B cell (primary cell): ENCODE results near the gene TMC6. TPM values are rescaled to one million over a fixed set of nuclear protein-coding genes. Genes with fewer than 3 reads are reported as not detected.
"Not testable (repeated sequence)": the region's sequence is repeated elsewhere in the genome, so short reads cannot be mapped to it uniquely, and the experiment has no call there.

Experiments
- ATAC-seq: fragments of 200-7000 bp; cut with Tn5 transposase; one replicate; pipeline ENCODE4 v1.10.0; 2021; ENCODE audit warnings: low read depth, mild to moderate bottlenecking, moderate number of reproducible peaks, moderate library complexity
- CTCF ChIA-PET: fragments of 350-600 bp; sonication (Branson Sonifier 250); formaldehyde crosslinking; loops from one replicate; lab custom pipeline; 2021; ENCODE audit warnings: antibody characterized with exemption, inconsistent platforms; lab: Charles Lee
- POLR2A ChIA-PET: fragments of 350-600 bp; sonication (Branson Sonifier 250); formaldehyde crosslinking; loops from one replicate; lab custom pipeline; 2021; ENCODE audit warnings: antibody characterized with exemption; lab: Charles Lee
- DNase-seq: peaks from one replicate; pipeline ENCODE4 v3.0.0; 2013
- H2AFZ ChIP-seq: 2 replicates; pipeline ENCODE4 v1.6.1; 2012; ENCODE audit warnings: mild to moderate bottlenecking, low read depth, low read length; ENCODE audit not compliant: insufficient read depth, poor library complexity, severe bottlenecking
- H3K27ac ChIP-seq, 2 donors: 1 replicate in 1 of 2; 2 replicates in 1 of 2; pipeline ENCODE4 v1.5.1; 2012 to 2013; ENCODE audit warnings: low read length in 2 of 2, mild to moderate bottlenecking in 2 of 2, moderate library complexity in 1 of 2
- H3K27me3 ChIP-seq, 4 experiments: fragments of 200-600 bp in 1 of 4; sonication (generic) in 1 of 4; replicated peaks in 1 of 4; 1 replicate in 2 of 4; 2 replicates in 2 of 4; pipeline versions ENCODE4 v1.6.1 to v1.7.0; 2013 to 2016; ENCODE audit warnings: low read length in 3 of 4, mild to moderate bottlenecking in 2 of 4, mixed read lengths in 1 of 4, moderate library complexity in 1 of 4; ENCODE audit not compliant: insufficient read depth in 4 of 4, control insufficient read depth in 3 of 4; ENCODE audit errors: control extremely low read depth in 1 of 4
- H3K36me3 ChIP-seq, 2 experiments: replicated peaks in 1 of 2; 1 replicate in 1 of 2; 2 replicates in 1 of 2; pipeline versions ENCODE4 v1.6.1 to v1.7.1; 2013; ENCODE audit warnings: low read length in 1 of 2; ENCODE audit not compliant: insufficient read depth in 2 of 2, control insufficient read depth in 1 of 2; ENCODE audit errors: control extremely low read depth in 1 of 2, extremely low read depth in 1 of 2
- H3K4me1 ChIP-seq, 2 donors: fragments of 200-600 bp in 1 of 2; sonication (generic) in 1 of 2; 1 replicate in 1 of 2; 2 replicates in 1 of 2; pipeline versions ENCODE4 v1.5.1 to v1.6.1; 2013 to 2017; ENCODE audit warnings: low read length in 2 of 2; ENCODE audit not compliant: control insufficient read depth in 2 of 2, insufficient read depth in 2 of 2
- H3K4me2 ChIP-seq: replicated peaks from 2 replicates; pipeline ENCODE3; 2012; ENCODE audit warnings: mild to moderate bottlenecking, low read depth, low read length; ENCODE audit not compliant: poor library complexity, severe bottlenecking
- H3K4me3 ChIP-seq, 5 experiments: fragments of 200-600 bp in 1 of 5; sonication (generic) in 1 of 5; 1 replicate in 3 of 5; 2 replicates in 2 of 5; pipeline versions ENCODE4 v1.5.1 to v1.7.0; 2011 to 2016; ENCODE audit warnings: low read length in 4 of 5, mild to moderate bottlenecking in 4 of 5, low read depth in 2 of 5, control low read depth in 1 of 5, moderate library complexity in 1 of 5; ENCODE audit not compliant: insufficient read depth in 1 of 5; ENCODE audit errors: control extremely low read depth in 1 of 5, extremely low read depth in 1 of 5
- H3K79me2 ChIP-seq: fragments of 200-600 bp; sonication (generic); one replicate; pipeline ENCODE4 v1.6.0; 2016; ENCODE audit warnings: low read length; ENCODE audit not compliant: control insufficient read depth, insufficient read depth
- H3K9ac ChIP-seq: fragments of 200-600 bp; sonication (generic); 2 replicates; pipeline ENCODE4 v1.6.1; 2017; ENCODE audit warnings: mild to moderate bottlenecking, low read length, moderate library complexity
- H3K9me3 ChIP-seq, 3 donors: one replicate each; pipeline versions ENCODE4 v1.6.1 to v1.7.1; 2013; ENCODE audit warnings: low read length in 2 of 3; ENCODE audit not compliant: control insufficient read depth in 2 of 3, insufficient read depth in 1 of 3; ENCODE audit errors: control extremely low read depth in 1 of 3
- H4K20me1 ChIP-seq: 2 replicates; pipeline ENCODE4 v1.6.0; 2012; ENCODE audit warnings: mild to moderate bottlenecking, low read length; ENCODE audit not compliant: insufficient read depth, control insufficient read depth, poor library complexity, severe bottlenecking
- H3K27ac Mint-ChIP-seq: one replicate; pipeline ENCODE4 v1.8.0; 2021; ENCODE audit warnings: mixed read lengths
- H3K27me3 Mint-ChIP-seq: one replicate; pipeline ENCODE4 v1.8.0; 2021; ENCODE audit warnings: mixed read lengths
- H3K4me1 Mint-ChIP-seq: one replicate; pipeline ENCODE4 v1.8.0; 2021; ENCODE audit warnings: mixed read lengths
- H3K4me3 Mint-ChIP-seq: one replicate; pipeline ENCODE4 v1.8.0; 2021; ENCODE audit warnings: mixed read lengths
- H3K9me3 Mint-ChIP-seq: one replicate; pipeline ENCODE4 v1.8.0; 2022; ENCODE audit warnings: mixed read lengths; ENCODE audit not compliant: insufficient read depth
- EZH2 ChIP-seq: IDR thresholded peaks from 2 replicates; pipeline ENCODE4 v1.6.1; 2012; ENCODE audit warnings: borderline replicate concordance, low read depth, mild to moderate bottlenecking, moderate library complexity, low read length; ENCODE audit not compliant: insufficient read depth, poor library complexity, severe bottlenecking
- WGBS: methylation state at CpG from one replicate; pipeline ENCODE4 v1.1.5; 2013; ENCODE audit warnings: missing lambda C conversion rate; ENCODE audit not compliant: insufficient coverage; 5-methylcytosine and 5-hydroxymethylcytosine counted together
- intact Hi-C: fragments of 100-400 bp; cut with micrococcal nuclease; formaldehyde crosslinking; loops from one replicate; pipeline ENCODE4 v1.10.0; 2022
- polyA plus RNA-seq: library from polyadenylated mRNA; depleted of rRNA; stranded (reverse); fragments of >200 nt; gene quantifications from 2 replicates; pipeline ENCODE4 v1.2.3, GENCODE V29; 2012
- total RNA-seq, 2 donors: library from RNA; stranded (reverse); fragments of 120-200 nt in 1 of 2; gene quantifications; 1 replicate in 1 of 2; 2 replicates in 1 of 2; pipeline versions ENCODE4 v1.2.3 to v1.2.4, GENCODE V29; 2013 to 2022
- TF ChIP-seq, protein P1 (sequence below): fragments of 200-600 bp; IDR thresholded peaks from one replicate; pipeline ENCODE4 v1.8.0; 2022; ENCODE audit warnings: antibody characterized with exemption, mild to moderate bottlenecking

TMC6 gene
- total and polyA plus RNA-seq, 2 donors (not counting 1 experiment from before 2014, with no cell fraction given) = 374 to 891 TPM

- H3K9me3 Mint-ChIP-seq = no peaks in the 10 kb centered on the region
- H4K20me1 ChIP-seq = no peaks in the 10 kb centered on the region
- H3K27ac ChIP-seq = no peak overlapping the region
- DNase-seq (no peak), ATAC-seq (no peak)
- H3K4me3 Mint-ChIP-seq = no peak overlapping the region
- TF ChIP-seq, protein P1, sequence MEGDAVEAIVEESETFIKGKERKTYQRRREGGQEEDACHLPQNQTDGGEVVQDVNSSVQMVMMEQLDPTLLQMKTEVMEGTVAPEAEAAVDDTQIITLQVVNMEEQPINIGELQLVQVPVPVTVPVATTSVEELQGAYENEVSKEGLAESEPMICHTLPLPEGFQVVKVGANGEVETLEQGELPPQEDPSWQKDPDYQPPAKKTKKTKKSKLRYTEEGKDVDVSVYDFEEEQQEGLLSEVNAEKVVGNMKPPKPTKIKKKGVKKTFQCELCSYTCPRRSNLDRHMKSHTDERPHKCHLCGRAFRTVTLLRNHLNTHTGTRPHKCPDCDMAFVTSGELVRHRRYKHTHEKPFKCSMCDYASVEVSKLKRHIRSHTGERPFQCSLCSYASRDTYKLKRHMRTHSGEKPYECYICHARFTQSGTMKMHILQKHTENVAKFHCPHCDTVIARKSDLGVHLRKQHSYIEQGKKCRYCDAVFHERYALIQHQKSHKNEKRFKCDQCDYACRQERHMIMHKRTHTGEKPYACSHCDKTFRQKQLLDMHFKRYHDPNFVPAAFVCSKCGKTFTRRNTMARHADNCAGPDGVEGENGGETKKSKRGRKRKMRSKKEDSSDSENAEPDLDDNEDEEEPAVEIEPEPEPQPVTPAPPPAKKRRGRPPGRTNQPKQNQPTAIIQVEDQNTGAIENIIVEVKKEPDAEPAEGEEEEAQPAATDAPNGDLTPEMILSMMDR = no peak
- no peak for TF ChIP-seq EZH2
- H3K4me1 Mint-ChIP-seq = peaks cover 2% of the 10 kb centered on the region
- peaks cover 0 to 84% of the 10 kb centered on the region in 2 experiments for H3K36me3 ChIP-seq
- H3K79me2 ChIP-seq = no peaks in the 10 kb centered on the region
- H3K9ac ChIP-seq = no peak overlapping the region
- H3K4me1 ChIP-seq = no peaks in the 10 kb centered on the region
- H3K4me3 ChIP-seq = no peak overlapping the region
- no peak overlapping the region for H2AFZ ChIP-seq
- ChIA-PET POLR2A (no interaction called here), CTCF (interaction anchor here (1.1 kb wide), 1 partner anchor 12 kb away, joined by 4 read pairs; no protein-coding TSS in a partner anchor)
- H3K27me3 Mint-ChIP-seq = no peaks in the 10 kb centered on the region
- H3K27ac Mint-ChIP-seq = no peak overlapping the region
- intact Hi-C loops = no loop called here
- no peak overlapping the region for H3K4me2 ChIP-seq
- no peaks in the 10 kb centered on the region for H3K9me3 ChIP-seq
- no peaks in the 10 kb centered on the region for H3K27me3 ChIP-seq
- 100% methylated on average over 1 of the region's 3 CpGs for WGBS
Measured at GRCh38 chr17:78072961-78073360, 55.6 kb downstream of the TMC6 start.

DNA sequence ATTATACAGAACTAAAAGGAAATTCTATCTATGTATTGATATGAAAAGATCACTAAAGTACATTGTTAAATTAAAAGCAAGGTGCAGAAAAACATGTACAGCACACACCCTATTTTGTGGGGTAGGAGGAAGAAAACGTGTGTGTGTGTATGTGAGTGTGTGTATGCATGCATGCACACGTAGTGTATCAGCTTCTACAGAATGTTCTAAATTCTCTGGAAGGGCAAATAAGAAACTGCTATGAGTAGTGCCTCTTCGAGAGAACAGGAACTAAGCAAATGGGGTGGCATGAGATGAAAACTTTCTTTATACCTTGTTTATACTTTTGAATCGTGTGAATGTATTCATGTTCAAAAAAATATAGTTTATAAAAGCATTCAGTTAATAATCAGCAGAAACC lies 58.9 kb downstream of the TMC6 start:
- DNase-seq = no peak
- Mint-ChIP-seq H3K27me3 (no peaks in the 10 kb centered on the region), H3K4me1 (peaks cover 2% of the 10 kb centered on the region), H3K9me3 (no peaks in the 10 kb centered on the region), H3K4me3 (no peak overlapping the region), H3K27ac (no peak overlapping the region)
- H3K4me1 ChIP-seq = no peaks in the 10 kb centered on the region
- TF ChIP-seq, protein P1 = no peak
- TF ChIP-seq EZH2 = no peak
- ATAC-seq = no peak
- no peak overlapping the region for H3K4me2 ChIP-seq
- H3K9me3 ChIP-seq = no peaks in the 10 kb centered on the region
- H3K27me3 ChIP-seq = no peaks in the 10 kb centered on the region
- intact Hi-C loops = no loop called here
- H3K36me3 ChIP-seq = peaks cover 2 to 74% of the 10 kb centered on the region in 2 experiments
- H3K79me2 ChIP-seq = no peaks in the 10 kb centered on the region
- no peak overlapping the region for H2AFZ ChIP-seq
- no peak overlapping the region for H3K27ac ChIP-seq
- ChIA-PET POLR2A (no interaction called here), CTCF (interaction anchor here (0.5 to 1.7 kb wide), 3 partner anchors 15 to 65 kb away, joined by 3 read pairs; no protein-coding TSS in a partner anchor)
- 78% methylated on average over 1 of the region's 4 CpGs for WGBS
- H4K20me1 ChIP-seq = no peaks in the 10 kb centered on the region
- no peak overlapping the region for H3K4me3 ChIP-seq
- no peak overlapping the region for H3K9ac ChIP-seq

DNA sequence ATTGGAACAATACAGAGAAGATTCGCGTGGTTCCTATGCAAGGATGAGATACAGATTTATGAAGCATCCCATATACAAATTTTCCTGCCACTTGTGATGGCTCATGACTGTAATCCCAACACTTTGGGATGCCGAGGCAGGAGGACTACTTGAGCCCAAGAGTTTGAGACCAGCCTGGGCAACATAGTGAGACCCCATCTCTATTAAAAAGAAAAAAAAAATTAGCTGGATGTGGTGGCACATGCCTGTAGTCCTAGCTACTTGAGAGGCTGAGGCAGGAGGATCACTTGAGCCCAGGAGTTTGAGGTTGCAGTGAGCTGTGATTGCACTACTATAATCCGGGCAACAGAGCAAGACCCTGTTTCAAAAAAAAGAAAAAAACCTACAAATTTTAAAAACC lies 61.6 kb downstream of the TMC6 start:
- H3K9me3 ChIP-seq, POLR2A ChIA-PET, H3K4me3 ChIP-seq, H3K27me3 Mint-ChIP-seq, H3K4me3 Mint-ChIP-seq, ATAC-seq, H3K27ac Mint-ChIP-seq, H3K27ac ChIP-seq, H2AFZ ChIP-seq, H4K20me1 ChIP-seq, H3K4me2 ChIP-seq, DNase-seq, H3K4me1 ChIP-seq, intact Hi-C loops, H3K27me3 ChIP-seq, H3K9me3 Mint-ChIP-seq, H3K79me2 ChIP-seq, H3K4me1 Mint-ChIP-seq, H3K9ac ChIP-seq: not testable (repeated sequence)
- CTCF ChIA-PET = interaction anchor here (0.8 kb wide), 1 partner anchor 18 kb away, joined by 3 read pairs; no protein-coding TSS in a partner anchor
- peaks cover 2 to 48% of the 10 kb centered on the region in 2 experiments for H3K36me3 ChIP-seq
- WGBS = no CpG with 5 or more reads among the region's 4 CpGs
